ENCODE measurements around the gene DNAJB8. TPM values are rescaled to one million over a fixed set of nuclear protein-coding genes. Genes with fewer than 3 reads are reported as not detected.

Gene DNAJB8
- total RNA-seq, 4 donors from 2014 or later: not detected

DNA sequence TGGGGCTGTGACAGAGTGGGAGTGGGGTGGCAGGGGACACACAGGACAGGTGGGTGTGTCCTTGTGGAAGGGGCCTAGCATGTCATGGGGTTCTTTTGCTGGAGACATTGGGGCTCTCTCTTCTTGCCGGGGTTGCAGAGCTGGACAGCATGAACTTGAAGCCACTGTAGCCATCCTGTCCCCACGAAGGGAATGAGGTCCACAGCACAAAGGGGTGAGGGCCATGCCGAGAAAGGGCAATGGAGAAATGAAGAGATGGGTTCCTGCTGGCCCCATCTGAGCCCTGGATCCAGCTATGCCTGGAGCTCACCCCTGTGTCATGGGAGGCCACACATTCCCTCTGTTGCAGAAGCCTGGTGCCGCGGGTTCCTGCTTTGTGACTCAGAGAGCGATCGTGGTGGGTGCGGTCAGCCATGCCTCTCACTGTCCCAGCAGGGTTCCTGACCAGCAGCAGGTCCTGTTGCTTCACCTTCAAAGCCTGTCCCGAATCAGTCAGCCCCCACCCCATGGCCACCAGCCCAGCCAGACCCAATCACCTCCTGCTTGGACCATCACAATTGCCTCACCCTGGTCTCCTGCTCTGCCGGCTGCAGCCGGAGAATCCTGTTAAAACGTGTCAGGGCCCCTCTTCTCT lies 50.0 kb downstream of the DNAJB8 start:
- H3K27ac ChIP-seq: no peak overlapping the region
- no peak overlapping the region for H3K4me3 ChIP-seq
- intact Hi-C loops (cut with DNase I; ENCODE audit: low total_unique reads): no loop called here
- no peaks in the 10 kb centered on the region for H3K27me3 ChIP-seq
- DNase-seq (no peak), ATAC-seq (no peak)
- in situ Hi-C loops (cut with MboI; ENCODE audit: low sequenced_read_pairs in 4 of 4): no loop called here
- no peaks in the 10 kb centered on the region for H3K9me3 ChIP-seq
- no peaks in the 10 kb centered on the region for H3K36me3 ChIP-seq
- no peaks in the 10 kb centered on the region for H3K4me1 ChIP-seq
- TF ChIP-seq, protein P1, sequence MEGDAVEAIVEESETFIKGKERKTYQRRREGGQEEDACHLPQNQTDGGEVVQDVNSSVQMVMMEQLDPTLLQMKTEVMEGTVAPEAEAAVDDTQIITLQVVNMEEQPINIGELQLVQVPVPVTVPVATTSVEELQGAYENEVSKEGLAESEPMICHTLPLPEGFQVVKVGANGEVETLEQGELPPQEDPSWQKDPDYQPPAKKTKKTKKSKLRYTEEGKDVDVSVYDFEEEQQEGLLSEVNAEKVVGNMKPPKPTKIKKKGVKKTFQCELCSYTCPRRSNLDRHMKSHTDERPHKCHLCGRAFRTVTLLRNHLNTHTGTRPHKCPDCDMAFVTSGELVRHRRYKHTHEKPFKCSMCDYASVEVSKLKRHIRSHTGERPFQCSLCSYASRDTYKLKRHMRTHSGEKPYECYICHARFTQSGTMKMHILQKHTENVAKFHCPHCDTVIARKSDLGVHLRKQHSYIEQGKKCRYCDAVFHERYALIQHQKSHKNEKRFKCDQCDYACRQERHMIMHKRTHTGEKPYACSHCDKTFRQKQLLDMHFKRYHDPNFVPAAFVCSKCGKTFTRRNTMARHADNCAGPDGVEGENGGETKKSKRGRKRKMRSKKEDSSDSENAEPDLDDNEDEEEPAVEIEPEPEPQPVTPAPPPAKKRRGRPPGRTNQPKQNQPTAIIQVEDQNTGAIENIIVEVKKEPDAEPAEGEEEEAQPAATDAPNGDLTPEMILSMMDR (IDR thresholded peaks at IDR 0.05 in 4 of 5, conservative IDR thresholded peaks at IDR 0.05 in 1 of 5): no peak
- no peak for TF ChIP-seq POLR2A (IDR thresholded peaks at IDR 0.05)

DNA sequence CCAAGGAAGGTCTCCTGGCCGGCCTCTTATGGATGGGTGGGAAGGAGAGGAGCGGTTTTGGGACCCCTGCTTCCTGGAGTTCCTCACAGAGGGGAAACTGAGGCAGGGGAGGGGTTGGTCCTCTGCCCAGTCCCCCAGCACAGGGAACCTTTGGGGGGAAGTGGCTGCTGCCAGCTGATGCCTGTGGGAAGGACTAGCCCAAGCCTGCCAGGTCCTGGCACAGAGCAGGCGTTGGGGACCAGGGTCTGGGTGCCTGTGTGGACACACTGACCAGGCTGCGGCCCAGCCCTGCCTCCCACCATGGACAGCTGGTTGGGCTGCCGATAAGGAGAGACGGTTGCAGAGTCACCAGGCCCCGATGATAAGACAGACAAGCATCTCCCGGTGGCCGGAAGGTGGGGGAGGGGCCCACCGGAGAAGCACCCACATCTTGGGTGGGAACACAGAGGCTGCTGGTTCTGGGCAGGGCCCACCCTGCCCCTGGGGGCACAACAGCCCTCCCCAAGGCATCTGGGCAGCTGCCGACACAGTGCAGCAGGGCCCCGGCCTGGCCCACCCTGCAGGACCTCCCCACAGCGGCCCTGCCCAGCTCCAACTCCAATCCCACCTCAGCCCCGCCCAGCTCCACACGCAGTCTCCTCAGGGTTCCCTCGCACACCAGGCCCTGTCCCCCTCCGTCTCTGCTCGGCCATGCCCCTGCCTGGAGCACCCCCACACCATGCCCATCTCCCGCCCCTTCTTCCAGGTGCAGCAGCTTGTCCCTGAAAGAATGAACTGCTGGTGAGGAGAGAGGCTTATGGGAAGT lies 50.7 kb downstream of the DNAJB8 start:
- no peaks in the 10 kb centered on the region for H3K27me3 ChIP-seq
- DNase-seq: no peak
- intact Hi-C loops (cut with DNase I; ENCODE audit: low total_unique reads) (no loop called here), in situ Hi-C loops (cut with MboI; ENCODE audit: low sequenced_read_pairs in 4 of 4) (no loop called here)
- no peaks in the 10 kb centered on the region for H3K4me1 ChIP-seq
- no peak overlapping the region for H3K4me3 ChIP-seq
- ATAC-seq: no peak
- no peaks in the 10 kb centered on the region for H3K9me3 ChIP-seq
- H3K36me3 ChIP-seq: no peaks in the 10 kb centered on the region
- TF ChIP-seq POLR2A (IDR thresholded peaks at IDR 0.05): no peak
- TF ChIP-seq, protein P1 (IDR thresholded peaks at IDR 0.05 in 4 of 5, conservative IDR thresholded peaks at IDR 0.05 in 1 of 5): no peak
- H3K27ac ChIP-seq: no peak overlapping the region

DNA sequence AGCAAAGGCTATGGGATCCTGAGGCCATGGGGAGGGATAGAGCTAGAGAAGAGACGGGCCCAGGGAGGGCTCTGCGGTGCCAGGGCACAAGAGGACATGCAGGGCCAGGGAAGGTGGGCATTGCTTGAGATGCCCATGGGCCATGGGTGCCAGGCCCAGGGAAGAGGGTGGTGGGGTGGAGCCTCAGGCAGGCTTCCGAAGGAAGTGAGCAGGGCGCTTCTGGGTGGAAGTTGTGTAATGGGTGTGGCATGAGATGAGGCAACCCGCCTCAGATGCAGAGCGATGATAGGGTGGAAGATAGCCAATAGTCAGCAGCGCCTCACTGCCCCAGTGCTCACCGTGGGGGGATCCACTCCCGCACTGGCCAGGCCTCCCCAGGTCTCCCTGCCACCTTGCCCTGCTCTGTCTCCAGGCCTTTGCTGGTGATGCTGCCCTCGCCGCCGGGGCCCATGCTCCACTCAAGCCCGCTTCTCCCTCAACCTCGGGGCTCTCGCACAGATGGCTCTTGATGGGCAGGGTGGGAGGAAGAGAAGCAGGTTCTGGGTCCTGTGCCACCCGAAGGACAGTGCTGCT lies 51.4 kb downstream of the DNAJB8 start:
- Histone ChIP-seq H3K4me1 (no peaks in the 10 kb centered on the region), H3K36me3 (no peaks in the 10 kb centered on the region), H3K9me3 (no peaks in the 10 kb centered on the region), H3K4me3 (no peak overlapping the region), H3K27ac (no peak overlapping the region), H3K27me3 (no peaks in the 10 kb centered on the region)
- ATAC-seq (no peak), DNase-seq (no peak)
- in situ Hi-C loops (cut with MboI; ENCODE audit: low sequenced_read_pairs in 4 of 4): no loop called here
- intact Hi-C loops (cut with DNase I; ENCODE audit: low total_unique reads): no loop called here
- no peak for TF ChIP-seq POLR2A (IDR thresholded peaks at IDR 0.05)
- TF ChIP-seq, protein P1 (IDR thresholded peaks at IDR 0.05 in 4 of 5, conservative IDR thresholded peaks at IDR 0.05 in 1 of 5): no peak

DNA sequence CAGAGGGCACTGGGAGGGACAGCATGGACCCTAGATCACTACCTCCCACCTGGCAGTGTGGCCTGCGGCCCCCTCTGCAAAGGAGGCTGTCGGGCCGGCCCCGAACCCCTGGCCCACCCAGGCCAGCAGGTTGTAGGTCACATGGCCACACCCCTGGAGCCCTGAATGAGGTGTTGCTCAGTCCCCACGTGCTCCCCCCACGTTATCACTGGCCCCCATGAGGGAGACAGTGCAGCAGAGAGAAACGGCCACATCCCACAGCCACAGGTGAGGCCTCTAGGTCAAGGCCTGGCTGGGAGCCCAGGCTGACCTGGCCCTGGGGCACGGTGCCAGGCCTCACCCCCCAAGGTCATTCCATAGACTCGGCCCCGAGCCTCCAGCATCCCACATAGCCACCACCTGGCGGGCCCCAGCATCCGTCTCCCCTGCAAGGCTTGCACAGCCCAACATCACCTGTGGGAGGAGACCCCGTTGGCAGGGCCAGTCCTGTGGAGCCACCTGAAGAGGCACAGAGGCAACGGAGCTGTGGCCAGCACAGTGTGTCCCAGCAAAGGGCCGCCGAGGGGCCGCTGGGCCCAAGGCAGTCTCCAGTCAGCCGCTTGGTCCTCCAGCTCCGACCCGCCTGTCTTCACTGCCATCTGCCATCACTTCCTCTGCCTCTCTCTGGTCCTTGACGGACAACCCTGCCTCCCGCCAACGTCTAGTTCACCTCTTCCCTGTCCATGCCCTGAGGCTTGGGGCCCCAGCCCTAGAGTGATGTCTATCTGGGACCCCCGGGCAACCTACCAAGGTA lies 53.1 kb downstream of the DNAJB8 start:
- Histone ChIP-seq H3K27ac (no peak overlapping the region), H3K27me3 (no peaks in the 10 kb centered on the region), H3K4me3 (no peak overlapping the region), H3K4me1 (peaks cover 0 to 5% of the 10 kb centered on the region in 2 donors), H3K36me3 (no peaks in the 10 kb centered on the region), H3K9me3 (no peaks in the 10 kb centered on the region)
- in situ Hi-C loops (cut with MboI; ENCODE audit: low sequenced_read_pairs in 4 of 4) (no loop called here), intact Hi-C loops (cut with DNase I; ENCODE audit: low total_unique reads) (no loop called here)
- ATAC-seq: no peak
- TF ChIP-seq, protein P1 (IDR thresholded peaks at IDR 0.05 in 4 of 5, conservative IDR thresholded peaks at IDR 0.05 in 1 of 5): no peak
- no peak for TF ChIP-seq POLR2A (IDR thresholded peaks at IDR 0.05)
- DNase-seq: no peak
